HEK293T (cell line): ENCODE data around the gene PGD.
"Not testable (repeated sequence)": the region's sequence is repeated elsewhere in the genome, so short reads cannot be mapped to it uniquely, and the experiment has no call there.

Experiments
- ELF4 ChIP-seq: fragments of 450-650 bp; IDR thresholded peaks from 2 replicates; pipeline ENCODE4 v1.6.1; 2017; ENCODE audit warnings: antibody characterized with exemption
- FOXM1 ChIP-seq: fragments of 450-650 bp; IDR thresholded peaks from 2 replicates; pipeline ENCODE4 v1.6.1; 2017; ENCODE audit warnings: mild to moderate bottlenecking, borderline replicate concordance
- LEF1 ChIP-seq: fragments of 450-650 bp; IDR thresholded peaks from 2 replicates; pipeline ENCODE4 v1.6.1; 2017; ENCODE audit warnings: mild to moderate bottlenecking, borderline replicate concordance
- SUZ12 ChIP-seq: fragments of 450-650 bp; IDR thresholded peaks from 2 replicates; pipeline ENCODE4 v1.6.1; 2016; ENCODE audit warnings: mild to moderate bottlenecking
- TARDBP ChIP-seq: fragments of 450-650 bp; IDR thresholded peaks from 2 replicates; pipeline ENCODE4 v1.6.1; 2016
- ZNF384 ChIP-seq: fragments of 450-650 bp; IDR thresholded peaks from 2 replicates; pipeline ENCODE4 v1.6.1; 2016

- TF ChIP-seq ELF4, FOXM1, ZNF384, LEF1, TARDBP, SUZ12: not testable (repeated sequence)
Observed at GRCh38 chr1:10377365-10378029, 21.4 kb upstream of the PGD start.
